Measurements from ENCODE around the gene MYADML2.

Gene MYADML2

GRCh38 chr17:81950501-81950900 lies 3.5 kb upstream of the MYADML2 start:
- no peak for DNase-seq
- in situ Hi-C loops (cut with HindIII; ENCODE audit: low pct_ligation_motif_present, low pct_unique_long_range_greater_than_20kb, low sequenced_read_pairs), result no loop called here

- in situ Hi-C loops (cut with HindIII; ENCODE audit: low pct_ligation_motif_present, low pct_unique_long_range_greater_than_20kb, low sequenced_read_pairs), result no loop called here
Measured at GRCh38 chr17:81948635-81949378, 1.8 kb upstream of the MYADML2 start.

GRCh38 chr17:81944858-81945257 lies 2.2 kb downstream of the MYADML2 start:
- in situ Hi-C loops (cut with HindIII; ENCODE audit: low pct_ligation_motif_present, low pct_unique_long_range_greater_than_20kb, low sequenced_read_pairs), result no loop called here
- DNase-seq, result no peak

More at GRCh38 chr17:81948635-81949378, 1.8 kb upstream of the MYADML2 start:
- DNase-seq, result no peak

GRCh38 chr17:81942167-81942553 lies 4.9 kb downstream of the MYADML2 start:
- no peak for DNase-seq
- in situ Hi-C loops (cut with HindIII; ENCODE audit: low pct_ligation_motif_present, low pct_unique_long_range_greater_than_20kb, low sequenced_read_pairs), result no loop called here

- no peak for DNase-seq
- in situ Hi-C loops (cut with HindIII; ENCODE audit: low pct_ligation_motif_present, low pct_unique_long_range_greater_than_20kb, low sequenced_read_pairs), result no loop called here
Measured at GRCh38 chr17:81941484-81942166, 5.4 kb downstream of the MYADML2 start.

- in situ Hi-C loops (cut with HindIII; ENCODE audit: low pct_ligation_motif_present, low pct_unique_long_range_greater_than_20kb, low sequenced_read_pairs), result no loop called here
- DNase-seq, result no peak
Measured at GRCh38 chr17:81940538-81941483, 6.2 kb downstream of the MYADML2 start.

GRCh38 chr17:81939881-81940385 lies 7.1 kb downstream of the MYADML2 start:
- no peak for DNase-seq
- in situ Hi-C loops (cut with HindIII; ENCODE audit: low pct_ligation_motif_present, low pct_unique_long_range_greater_than_20kb, low sequenced_read_pairs), result no loop called here

GRCh38 chr17:81939218-81939617 lies 7.8 kb downstream of the MYADML2 start:
- in situ Hi-C loops (cut with HindIII; ENCODE audit: low pct_ligation_motif_present, low pct_unique_long_range_greater_than_20kb, low sequenced_read_pairs), result no loop called here
- DNase-seq, result no peak

- in situ Hi-C loops (cut with HindIII; ENCODE audit: low pct_ligation_motif_present, low pct_unique_long_range_greater_than_20kb, low sequenced_read_pairs), result no loop called here
- no peak for DNase-seq
Measured at GRCh38 chr17:81935709-81936084, 11.3 kb downstream of the MYADML2 start.

GRCh38 chr17:81934850-81935708 lies 12.0 kb downstream of the MYADML2 start:
- DNase-seq, result no peak
- in situ Hi-C loops (cut with HindIII; ENCODE audit: low pct_ligation_motif_present, low pct_unique_long_range_greater_than_20kb, low sequenced_read_pairs), result no loop called here

- in situ Hi-C loops (cut with HindIII; ENCODE audit: low pct_ligation_motif_present, low pct_unique_long_range_greater_than_20kb, low sequenced_read_pairs), result no loop called here
- no peak for DNase-seq
Measured at GRCh38 chr17:81934098-81934757, 12.8 kb downstream of the MYADML2 start.

GRCh38 chr17:81933178-81933699 lies 13.8 kb downstream of the MYADML2 start:
- in situ Hi-C loops (cut with HindIII; ENCODE audit: low pct_ligation_motif_present, low pct_unique_long_range_greater_than_20kb, low sequenced_read_pairs), result no loop called here
- no peak for DNase-seq

- in situ Hi-C loops (cut with HindIII; ENCODE audit: low pct_ligation_motif_present, low pct_unique_long_range_greater_than_20kb, low sequenced_read_pairs), result no loop called here
- no peak for DNase-seq
Measured at GRCh38 chr17:81932333-81932983, 14.6 kb downstream of the MYADML2 start.

GRCh38 chr17:81931557-81932332 lies 15.3 kb downstream of the MYADML2 start:
- in situ Hi-C loops (cut with HindIII; ENCODE audit: low pct_ligation_motif_present, low pct_unique_long_range_greater_than_20kb, low sequenced_read_pairs), result no loop called here
- DNase-seq, result no peak

GRCh38 chr17:81931189-81931556 lies 15.9 kb downstream of the MYADML2 start:
- in situ Hi-C loops (cut with HindIII; ENCODE audit: low pct_ligation_motif_present, low pct_unique_long_range_greater_than_20kb, low sequenced_read_pairs), result no loop called here
- no peak for DNase-seq

All from ACHN (cell line).